HepG2 (cell line): ENCODE data around the gene MMP25. TPM values are rescaled to one million over a fixed set of nuclear protein-coding genes. Genes with fewer than 3 reads are reported as not detected.

ENCODE experiments used
- ATAC-seq: fragments of 200-7000 bp; cut with Tn5 transposase; 3 replicates; pipeline ENCODE4 v1.9.1; 2020; ENCODE audit warnings: mild to moderate bottlenecking, moderate library complexity
- BruUV-seq: library from RNA; stranded (reverse); fragments of 400-500 nt; replicated peaks from 2 replicates; lab custom pipeline; 2021; lab: Mats Ljungman, UMichigan
- CTCF ChIA-PET: fragments of 300-600 bp; formaldehyde crosslinking; extraction: SDS; loops from one replicate; lab custom pipeline; 2021; ENCODE audit warnings: low total read pairs, inconsistent platforms, low intra/inter-chr PET ratio; lab: Yijun Ruan, JAX
- POLR2A ChIA-PET: fragments of 350-600 bp; sonication (Branson Sonifier 250); formaldehyde crosslinking; loops from one replicate; lab custom pipeline; 2020; ENCODE audit warnings: antibody characterized with exemption, inconsistent platforms; lab: Yijun Ruan, JAX
- DNase-seq: peaks from one replicate; pipeline ENCODE4 v3.0.0-alpha.2; 2015; ENCODE audit warnings: low spot score
- FAIRE-seq: peaks from 3 replicates; lab custom pipeline; 2011; peaks lifted over from hg19 to GRCh38; lab: Jason Lieb, UNC
- H2AFZ ChIP-seq: one replicate; pipeline ENCODE4 v1.6.1; 2011; ENCODE audit warnings: low read length, inconsistent platforms
- H3K27ac ChIP-seq: fragments of 300-600 bp; 3 replicates; pipeline ENCODE4 v1.8.0; 2011; ENCODE audit warnings: mixed run types, mild to moderate bottlenecking, mixed read lengths, low read length, inconsistent platforms; ENCODE audit not compliant: insufficient read depth; ENCODE audit errors: extremely low read length
- H3K27me3 ChIP-seq, 2 experiments: fragments of 200-600 bp in 1 of 2; 2 replicates in 1 of 2; 3 replicates in 1 of 2; pipeline versions ENCODE4 v1.6.0 to v1.8.0; 2011; ENCODE audit warnings: low read length in 2 of 2, mild to moderate bottlenecking in 2 of 2, moderate library complexity in 2 of 2, inconsistent platforms in 1 of 2; ENCODE audit not compliant: insufficient read depth in 2 of 2, control insufficient read depth in 1 of 2
- H3K36me3 ChIP-seq, 2 experiments: fragments of 200-600 bp in 1 of 2; replicated peaks in 1 of 2; 2 replicates in 1 of 2; 3 replicates in 1 of 2; pipeline versions ENCODE4 v1.5.1 to v1.8.0; 2011; ENCODE audit warnings: low read length in 2 of 2, inconsistent platforms in 1 of 2; ENCODE audit not compliant: insufficient read depth in 2 of 2, control insufficient read depth in 1 of 2
- H3K4me1 ChIP-seq: 2 replicates; pipeline ENCODE4 v1.5.1; 2012; ENCODE audit warnings: low read length, inconsistent platforms; ENCODE audit not compliant: insufficient read depth
- H3K4me2 ChIP-seq: 2 replicates; pipeline ENCODE4 v1.6.0; 2011; ENCODE audit warnings: low read depth, low read length, inconsistent platforms
- H3K4me3 ChIP-seq, 3 experiments: fragments of 200-600 bp in 1 of 3; sonication (generic), shearing (Covaris generic) in 1 of 3; replicated peaks in 1 of 3; 2 replicates each; pipeline ENCODE4 v1.5.1; 2011 to 2016; ENCODE audit warnings: low read length in 3 of 3, inconsistent platforms in 2 of 3, low read depth in 2 of 3, mild to moderate bottlenecking in 2 of 3, control low read depth in 1 of 3, mixed read lengths in 1 of 3; ENCODE audit not compliant: insufficient read depth in 1 of 3
- H3K79me2 ChIP-seq: one replicate; pipeline ENCODE4 v1.6.1; 2011; ENCODE audit warnings: low read length, inconsistent platforms; ENCODE audit not compliant: insufficient read depth
- H3K9ac ChIP-seq: 2 replicates; pipeline ENCODE4 v1.6.0; 2011; ENCODE audit warnings: mild to moderate bottlenecking, low read depth, low read length, inconsistent platforms; ENCODE audit not compliant: insufficient read depth
- H3K9me3 ChIP-seq: 2 replicates; pipeline ENCODE4 v1.5.1; 2012; ENCODE audit warnings: mild to moderate bottlenecking, low read length
- H4K20me1 ChIP-seq: 2 replicates; pipeline ENCODE4 v1.6.0; 2011; ENCODE audit warnings: inconsistent platforms, mild to moderate bottlenecking, low read length, moderate library complexity; ENCODE audit not compliant: insufficient read depth
- ATF3 ChIP-seq: sonication (generic); formaldehyde crosslinking; IDR thresholded peaks from 2 replicates; pipeline ENCODE4 v1.4.0; 2020; ENCODE audit warnings: missing genetic modification reagents
- FIP1L1 ChIP-seq: fragments of 200-400 bp; formaldehyde crosslinking; IDR thresholded peaks from 2 replicates; pipeline ENCODE4 v1.6.1; 2018; ENCODE audit warnings: low read depth, mild to moderate bottlenecking, low read length, moderate library complexity, borderline replicate concordance; ENCODE audit not compliant: insufficient read depth
- FOSL2 ChIP-seq: sonication (generic); formaldehyde crosslinking; IDR thresholded peaks from 2 replicates; pipeline ENCODE4 v1.4.0; 2020; ENCODE audit warnings: missing genetic modification reagents
- GMEB1 ChIP-seq: sonication (generic); formaldehyde crosslinking; IDR thresholded peaks from 2 replicates; pipeline ENCODE4 v1.5.1; 2020; ENCODE audit warnings: missing genetic modification reagents, mild to moderate bottlenecking, borderline replicate concordance
- HNRNPK ChIP-seq: fragments of 200-400 bp; formaldehyde crosslinking; IDR thresholded peaks from 2 replicates; pipeline ENCODE4 v1.6.1; 2018; ENCODE audit warnings: low read length, low read depth, moderate library complexity, mild to moderate bottlenecking; ENCODE audit not compliant: poor library complexity, severe bottlenecking
- IRF2 ChIP-seq: IDR thresholded peaks from 2 replicates; pipeline ENCODE4 v1.6.1; 2018; ENCODE audit warnings: missing genetic modification reagents, missing compliant biosample characterization
- MAZ ChIP-seq, 2 experiments: sonication (generic) in 1 of 2; formaldehyde crosslinking in 1 of 2; IDR thresholded peaks; 2 replicates each; pipeline versions ENCODE4 v1.5.0 to v1.6.1; 2012 to 2020; ENCODE audit warnings: low read depth in 2 of 2, mild to moderate bottlenecking in 2 of 2, borderline replicate concordance in 1 of 2, improper control_type of control experiment in 1 of 2, low read length in 1 of 2, missing genetic modification reagents in 1 of 2, moderate library complexity in 1 of 2
- NR2F1 ChIP-seq, 2 experiments: fragments of 450-650 bp in 1 of 2; formaldehyde crosslinking in 1 of 2; IDR thresholded peaks; 2 replicates each; pipeline versions ENCODE4 v1.5.0 to v1.6.1; 2016 to 2020; ENCODE audit warnings: mild to moderate bottlenecking in 1 of 2, missing compliant biosample characterization in 1 of 2, missing genetic modification reagents in 1 of 2, moderate library complexity in 1 of 2
- RBFOX2 ChIP-seq: fragments of 200-400 bp; formaldehyde crosslinking; IDR thresholded peaks from 2 replicates; pipeline ENCODE4 v1.6.1; 2017; ENCODE audit warnings: low read depth, mild to moderate bottlenecking, low read length
- SAP130 ChIP-seq: IDR thresholded peaks from 2 replicates; pipeline ENCODE4 v1.6.1; 2016; ENCODE audit warnings: low read depth
- SKI ChIP-seq: fragments of 450-650 bp; IDR thresholded peaks from one replicate; pipeline ENCODE4 v1.6.1; 2018; ENCODE audit warnings: mild to moderate bottlenecking; ENCODE audit not compliant: partially characterized antibody
- SP5 ChIP-seq: IDR thresholded peaks from 2 replicates; pipeline ENCODE4 v1.6.1; 2016; ENCODE audit warnings: low read depth, borderline replicate concordance
- TEAD3 ChIP-seq: optimal IDR thresholded peaks from 2 replicates; pipeline ENCODE3; 2016; ENCODE audit warnings: borderline replicate concordance
- ZC3H4 ChIP-seq: sonication (generic); formaldehyde crosslinking; IDR thresholded peaks from 2 replicates; pipeline ENCODE4 v1.4.0; 2020; ENCODE audit warnings: missing genetic modification reagents, borderline replicate concordance
- ZMAT5 ChIP-seq: sonication (generic); formaldehyde crosslinking; IDR thresholded peaks from 2 replicates; pipeline ENCODE4 v1.5.0; 2020; ENCODE audit warnings: mild to moderate bottlenecking, low read depth, missing genetic modification reagents, borderline replicate concordance
- ZNF281 ChIP-seq: sonication (generic); formaldehyde crosslinking; IDR thresholded peaks from 2 replicates; pipeline ENCODE4 v1.4.0; 2020; ENCODE audit warnings: missing genetic modification reagents, borderline replicate concordance
- ZNF672 ChIP-seq: sonication (generic); formaldehyde crosslinking; IDR thresholded peaks from 2 replicates; pipeline ENCODE4 v1.8.1; 2022; ENCODE audit warnings: missing genetic modification reagents
- ZNF674 ChIP-seq: sonication (generic); formaldehyde crosslinking; IDR thresholded peaks from 2 replicates; pipeline ENCODE4 v1.5.0; 2020; ENCODE audit warnings: low read depth, mild to moderate bottlenecking, missing genetic modification reagents
- ZNF776 ChIP-seq: sonication (generic); formaldehyde crosslinking; IDR thresholded peaks from 2 replicates; pipeline ENCODE4 v1.4.0; 2020; ENCODE audit warnings: mild to moderate bottlenecking, missing genetic modification reagents
- WGBS: methylation state at CpG from one replicate; pipeline ENCODE4 v1.1.6; 2017; ENCODE audit warnings: low lambda C conversion rate; 5-methylcytosine and 5-hydroxymethylcytosine counted together
- in situ Hi-C: cut with HindIII; loops from 2 replicates; pipeline ENCODE4 v1.10.0; 2017; ENCODE audit warnings: low pct_unique_long_range_greater_than_20kb; ENCODE audit not compliant: extremely low pct_ligation_motif_present
- intact Hi-C: fragments of 100-400 bp; cut with micrococcal nuclease; formaldehyde crosslinking; loops from one replicate; pipeline ENCODE4 v1.10.0; 2022; ENCODE audit not compliant: unreplicated experiment
- polyA plus RNA-seq, 8 experiments: library from polyadenylated mRNA; depleted of rRNA in 3 of 8; stranded (reverse) in 7 of 8; unstranded in 1 of 8; fragments of >200 nt; fragmentation: Illumina TruSeq in 4 of 8; extraction: Trizol in 4 of 8; gene quantifications; 2 replicates each; pipeline versions ENCODE4 v1.2.1 to v1.2.3, GENCODE V29; 2011 to 2016; ENCODE audit warnings: low read depth in 4 of 8, missing spikeins in 1 of 8, mixed read lengths in 1 of 8; ENCODE audit not compliant: insufficient read depth in 1 of 8
- total RNA-seq, 5 experiments: library from RNA; depleted of rRNA; stranded (reverse); fragments of >200 nt; fragmentation: Illumina TruSeq; extraction: Trizol; gene quantifications; 2 replicates each; pipeline ENCODE4 v1.2.3, GENCODE V29; 2016; ENCODE audit warnings: low read depth in 1 of 5

MMP25 gene
- total and polyA plus RNA-seq, 2 of the 13 experiments (the other 11 are each of a cell fraction or from before 2014, with no cell fraction given) = 0.04 to 0.08 TPM

- peak overlapping the region; percentile 85 for H3K4me2 ChIP-seq
- H3K4me1 ChIP-seq = peaks cover 55% of the 10 kb centered on the region
- peaks cover 5% of the 10 kb centered on the region for H3K79me2 ChIP-seq
- H3K27me3 ChIP-seq = no peaks in the 10 kb centered on the region; a peak in 2 of 5 replicates
- H4K20me1 ChIP-seq = peaks cover 31% of the 10 kb centered on the region; the same call in 1 of the 2 replicates
- POLR2A ChIA-PET = interaction anchor here (0.6 to 18.8 kb wide), 13 partner anchors 9 to 227 kb away, joined by 3 to 750 read pairs (median 5); partner anchors contain the start of genes CLDN9, IL32, PKMYT1 and ZNF213
- no peak overlapping the region for H2AFZ ChIP-seq
- H3K27ac ChIP-seq = peak overlapping the region; percentile 93
- FAIRE-seq (no peak), ATAC-seq (peak; percentile 14), DNase-seq (peak; percentile 76)
- WGBS = 6% methylated on average over 8 of the region's 8 CpGs
- CTCF ChIA-PET = no interaction called here
- H3K9ac ChIP-seq = peak overlapping the region; percentile 99
- intact Hi-C loops = no loop called here
- H3K9me3 ChIP-seq = no peaks in the 10 kb centered on the region
- BruUV-seq = no TSS peak
- peak overlapping the region; percentile 65 to 93 (median 76); a peak in 5 of 6 replicates for H3K4me3 ChIP-seq
- H3K36me3 ChIP-seq = peaks cover 14 to 17% of the 10 kb centered on the region in 2 experiments; a peak in 4 of 5 replicates
- in situ Hi-C loops = no loop called here
- TF ChIP-seq SP5 (peak; percentile 40; the same call in 1 of the 2 replicates), ZMAT5 (CRISPR knock-in tag) (no peak), ZNF281 (CRISPR knock-in tag) (peak; percentile 30; the same call in 1 of the 2 replicates), SKI (peak; percentile 10), ZNF672 (CRISPR knock-in tag) (no peak), SAP130 (CRISPR knock-in tag) (peak; percentile 55), ATF3 (CRISPR knock-in tag) (peak; percentile 94), FIP1L1 (no peak), FOSL2 (peak; percentile 98), IRF2 (CRISPR knock-in tag) (no peak), ZNF776 (CRISPR knock-in tag) (no peak), ZC3H4 (CRISPR knock-in tag) (0 out of 2 replicates have a peak, but pooled peaks have one; percentile 22), ZNF674 (no peak), TEAD3 (CRISPR knock-in tag) (peak; percentile 89), MAZ (IDR thresholded peaks at IDR 0.05; ENCODE audit: borderline replicate concordance, low read depth, low read length) (peak; percentile 88), MAZ (CRISPR knock-in tag; IDR thresholded peaks at IDR 0.05; ENCODE audit: low read depth) (no peak), HNRNPK (peak; percentile 31), RBFOX2 (0 out of 2 replicates have a peak, but pooled peaks have one; percentile 26), GMEB1 (no peak), NR2F1 (CRISPR knock-in tag; IDR thresholded peaks at IDR 0.05) (peak in 1 of 2 experiments; percentile 40; a peak in 1 of 4 replicates)
Observed at GRCh38 chr16:3022208-3022683, 24.1 kb upstream of the MMP25 start.
